GM19035 (cell line): ENCODE results near the gene CIB2.

ENCODE experiments used
- ATAC-seq: cut with Tn5 transposase; IDR thresholded peaks from one replicate; pipeline ENCODE4 v1.9.1; 2021; ENCODE audit not compliant: unreplicated experiment

CIB2 gene

GRCh38 chr15:78087951-78088772, 43.1 kb downstream of the CIB2 start:
- ATAC-seq, result peak; percentile 63

DNA sequence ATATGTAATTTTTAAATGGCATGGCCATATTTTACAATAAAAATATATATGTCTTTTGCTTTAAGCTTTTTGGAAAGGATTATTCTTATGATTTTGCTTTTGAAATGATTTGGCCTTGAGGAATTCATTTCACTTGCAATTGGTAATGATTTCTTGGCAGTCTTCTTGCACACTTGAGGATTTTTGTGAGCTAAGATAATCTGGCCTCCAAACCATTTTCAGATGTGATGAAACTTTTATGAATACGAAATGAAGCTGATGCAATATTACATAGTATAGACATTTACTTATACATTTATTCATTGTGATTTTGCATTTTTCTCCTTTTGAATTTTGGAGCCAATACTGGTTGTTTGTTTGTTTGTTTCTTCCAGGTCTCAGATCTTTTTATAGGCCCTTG, 45.3 kb downstream of the CIB2 start:
- no peak for ATAC-seq

DNA sequence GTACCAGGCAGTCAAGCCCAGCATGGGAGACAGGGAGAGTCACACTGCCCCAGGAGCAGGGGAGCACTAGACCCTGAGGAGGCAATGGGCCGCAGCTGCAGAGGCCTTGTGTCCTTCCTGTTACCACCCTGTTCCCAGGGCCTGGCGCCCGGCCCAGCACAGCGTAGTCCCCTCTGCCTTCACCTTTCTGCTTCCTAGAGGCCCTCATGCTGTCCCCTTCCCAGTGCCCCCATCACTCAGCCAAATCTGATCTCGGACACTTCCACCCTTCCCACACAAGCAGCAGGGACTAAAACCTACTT, 46.8 kb downstream of the CIB2 start:
- no peak for ATAC-seq

DNA sequence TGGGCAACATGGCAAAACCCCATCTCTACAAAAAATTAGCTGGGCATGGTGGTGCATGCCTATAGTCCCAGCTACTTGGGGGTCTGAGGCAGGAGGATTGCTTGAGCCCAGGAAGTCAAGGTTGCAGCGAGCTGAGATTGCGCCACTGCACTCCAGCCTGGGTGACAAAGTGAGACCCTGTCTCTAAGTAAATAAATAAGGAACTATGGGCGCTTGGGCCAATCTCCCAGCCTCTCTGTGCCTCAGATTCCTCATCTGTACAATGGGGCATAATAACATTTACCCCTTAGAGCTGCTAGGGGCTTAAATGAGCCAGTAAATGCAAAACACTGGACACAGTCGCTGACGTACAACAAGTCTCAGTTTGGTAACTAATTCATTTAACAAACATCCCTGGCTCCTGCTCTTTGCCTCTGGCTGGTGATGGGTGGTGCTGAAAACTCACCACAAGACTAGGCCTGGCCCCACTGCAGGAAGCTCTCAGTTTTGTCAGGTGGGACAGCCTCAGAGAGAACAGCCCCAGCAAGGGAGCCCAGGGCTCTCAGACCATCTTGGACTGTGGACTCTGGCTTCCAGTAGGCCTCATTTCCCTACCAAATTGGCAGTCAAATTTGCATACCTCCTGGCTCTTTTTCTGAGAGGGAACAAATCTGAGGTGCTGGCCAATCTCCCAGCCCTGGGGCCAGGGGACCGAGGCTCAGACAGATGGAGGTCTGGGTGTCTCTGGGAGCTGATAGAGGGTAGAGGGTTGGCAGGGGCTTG, 47.4 kb downstream of the CIB2 start:
- ATAC-seq, result no peak

GRCh38 chr15:78083186-78083585, 48.1 kb downstream of the CIB2 start:
- no peak for ATAC-seq

GRCh38 chr15:78082743-78083110, 48.5 kb downstream of the CIB2 start:
- ATAC-seq, result no peak

GRCh38 chr15:78082106-78082742, 49.0 kb downstream of the CIB2 start:
- ATAC-seq, result no peak

GRCh38 chr15:78080088-78080460, 51.2 kb downstream of the CIB2 start:
- no peak for ATAC-seq

DNA sequence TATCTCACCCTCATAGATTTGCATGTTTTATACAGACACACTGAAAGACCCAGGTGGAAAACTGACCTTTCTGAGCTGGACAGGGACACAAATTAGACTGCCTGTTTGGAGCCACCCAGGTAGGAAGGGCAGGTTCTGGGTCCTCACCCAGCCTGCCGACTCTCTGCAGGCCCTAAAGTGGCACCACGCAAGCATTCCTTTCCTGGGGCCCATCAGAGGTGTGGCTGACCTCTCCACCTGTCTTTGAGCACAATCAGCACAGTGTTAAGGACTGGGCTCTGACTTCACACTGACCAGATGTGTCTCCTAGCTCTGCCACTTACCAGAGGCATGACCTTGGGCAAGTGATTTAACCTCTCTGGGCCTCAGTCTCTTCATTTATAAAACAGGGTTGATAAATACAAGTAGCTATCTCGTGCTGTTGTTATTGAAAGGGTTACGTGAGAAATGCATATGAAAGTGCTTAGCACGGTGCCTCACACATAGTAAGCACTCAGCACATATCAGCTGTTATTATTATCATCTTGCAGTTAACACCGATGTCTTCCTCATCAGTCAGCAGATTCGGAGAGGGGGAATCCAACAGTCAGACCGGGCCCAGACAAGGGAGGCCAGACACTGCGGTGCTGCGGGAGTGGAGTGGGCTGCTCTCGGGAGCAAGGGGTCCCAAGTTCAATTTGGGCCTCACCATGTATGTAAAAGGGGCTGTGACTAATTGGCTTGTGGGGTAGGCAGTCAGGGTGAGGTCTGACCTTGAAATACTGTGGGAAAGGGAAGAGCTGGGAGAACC, 51.8 kb downstream of the CIB2 start:
- ATAC-seq, result no peak

DNA sequence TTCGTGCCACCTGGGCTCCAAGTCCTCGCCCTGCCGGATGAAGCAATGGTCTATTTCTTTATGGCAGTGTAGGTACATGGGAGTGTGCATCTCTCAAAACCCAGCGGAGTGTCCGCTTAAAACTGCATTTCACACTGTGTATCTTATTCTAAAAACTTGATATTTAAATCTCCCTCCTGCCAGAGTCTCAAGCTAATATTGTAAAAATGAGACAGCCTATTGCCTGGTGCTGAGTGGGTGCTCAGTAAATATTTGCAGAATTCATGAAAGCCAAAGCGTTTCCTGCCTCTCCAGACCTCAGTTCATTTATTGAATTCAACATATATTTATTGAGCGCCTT, 53.4 kb downstream of the CIB2 start:
- ATAC-seq, result peak; percentile 9

GRCh38 chr15:78077053-78077870, 54.0 kb downstream of the CIB2 start, which contains the start of gene TBC1D2B:
TSS of gene TBC1D2B (minus strand) at chr15:78077711. CDS start at chr15:78077652, 59 bp downstream.
- ATAC-seq, result peak; percentile 76

DNA sequence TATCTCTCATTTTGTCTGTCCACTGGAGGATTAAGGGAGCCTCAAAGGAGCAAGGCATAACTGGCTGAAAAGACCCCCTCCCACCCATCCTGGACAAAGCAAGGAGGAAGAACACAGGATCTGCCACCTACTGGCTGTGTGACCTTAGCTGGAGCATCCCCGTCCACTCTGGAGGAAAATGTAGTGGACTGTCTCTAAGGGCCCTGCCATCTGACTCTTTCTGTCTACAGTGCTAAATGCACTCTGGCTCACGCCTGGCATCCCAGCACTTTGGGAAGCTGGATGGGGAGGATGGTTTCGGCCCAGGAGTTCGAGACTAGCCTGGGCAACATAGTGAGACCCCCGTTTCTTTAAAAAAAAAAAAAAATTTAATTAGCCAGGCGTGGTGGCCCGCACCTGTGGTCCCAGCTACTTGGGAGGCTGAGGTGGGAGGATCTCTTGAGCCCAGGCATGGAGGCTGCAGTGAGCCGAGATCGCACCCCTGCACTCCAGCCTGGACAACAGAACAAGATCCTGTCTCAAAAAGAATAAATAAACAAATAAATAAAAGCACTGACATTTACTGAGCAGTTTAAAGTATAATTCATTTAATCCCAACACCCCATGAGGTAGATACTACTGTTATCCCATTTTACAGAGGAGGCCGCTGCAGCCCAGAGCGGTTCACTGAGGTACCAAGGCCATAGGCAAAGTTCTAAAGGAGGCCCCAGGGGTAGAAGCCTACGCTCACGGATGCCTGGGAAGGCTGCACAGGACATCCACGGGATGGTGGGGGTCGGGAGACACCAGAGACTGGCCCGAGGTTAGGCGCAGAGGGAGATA, 54.8 kb downstream of the CIB2 start:
- ATAC-seq, result no peak

DNA sequence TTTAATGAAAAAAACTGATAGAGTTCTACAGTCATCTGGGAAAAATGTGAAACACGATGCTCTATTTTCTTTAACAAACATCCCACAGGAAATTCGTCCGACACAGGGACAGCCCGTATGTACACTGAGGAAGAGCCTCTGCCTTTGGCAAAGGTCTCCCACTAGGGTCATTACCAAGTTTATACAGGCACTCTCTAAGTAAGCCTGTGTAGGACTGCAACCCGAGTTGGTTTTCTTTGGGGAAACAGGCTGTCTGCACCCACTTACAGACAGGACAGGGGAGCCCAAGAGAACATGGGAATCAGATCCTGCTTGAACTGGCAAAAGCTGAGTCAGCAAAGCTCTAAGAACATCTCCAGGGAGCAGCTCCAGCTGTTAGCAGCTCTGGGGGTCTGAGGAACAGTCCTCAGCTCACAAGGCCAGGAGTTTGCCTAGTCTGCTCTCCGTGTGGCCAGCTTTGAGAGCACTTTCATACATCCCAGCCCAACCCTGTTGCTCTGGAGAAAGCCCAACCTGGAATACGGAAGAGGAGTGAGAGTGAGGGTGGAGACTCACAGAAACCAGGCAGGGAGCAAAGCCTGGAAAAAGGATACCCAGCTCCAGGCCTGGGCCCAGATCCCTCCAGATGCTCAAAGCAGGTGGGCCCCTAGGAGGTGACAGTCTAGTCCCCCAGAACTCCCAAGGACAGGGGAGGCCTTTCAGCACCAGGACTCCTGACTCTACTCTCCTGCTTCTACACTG, 55.6 kb downstream of the CIB2 start:
- no peak for ATAC-seq

DNA sequence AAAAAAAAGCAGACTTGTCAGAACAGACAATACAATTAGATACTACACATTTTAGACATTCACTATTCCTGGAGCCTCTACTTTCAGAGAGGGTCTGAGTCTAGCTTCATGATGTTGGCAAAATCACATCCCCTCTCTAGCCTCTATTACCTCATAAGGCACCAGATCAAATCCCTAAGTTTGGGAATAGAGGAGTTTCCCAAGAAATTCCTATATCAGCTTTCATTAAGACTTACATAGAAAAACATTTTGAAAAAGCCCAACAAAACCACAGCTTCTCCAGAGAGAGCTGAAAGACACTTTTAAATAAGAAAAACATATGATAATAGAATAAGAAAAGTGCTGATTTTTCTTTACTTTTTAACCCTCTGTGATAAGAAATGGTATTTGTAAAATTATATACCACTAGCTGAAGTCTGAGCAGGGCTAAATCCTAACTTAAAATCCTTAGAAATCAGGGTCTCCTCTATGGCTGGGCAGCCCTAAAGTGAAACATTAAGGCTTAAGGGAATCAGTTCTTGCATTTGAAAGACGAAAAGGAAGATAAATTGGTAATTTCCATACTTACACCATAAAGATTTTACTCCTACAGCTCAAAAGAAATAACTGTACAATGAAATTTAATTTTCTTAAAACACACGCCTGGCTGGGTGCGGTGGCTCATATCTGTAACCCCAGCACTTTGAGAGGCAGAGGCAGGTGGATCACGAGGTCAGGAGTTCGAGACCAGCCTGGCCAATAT, 58.0 kb downstream of the CIB2 start:
- ATAC-seq, result no peak

- ATAC-seq, result no peak
These were observed 59.0 kb downstream of the CIB2 start for GRCh38 chr15:78072080-78072892.

GRCh38 chr15:78071383-78071782, 59.9 kb downstream of the CIB2 start:
- no peak for ATAC-seq

DNA sequence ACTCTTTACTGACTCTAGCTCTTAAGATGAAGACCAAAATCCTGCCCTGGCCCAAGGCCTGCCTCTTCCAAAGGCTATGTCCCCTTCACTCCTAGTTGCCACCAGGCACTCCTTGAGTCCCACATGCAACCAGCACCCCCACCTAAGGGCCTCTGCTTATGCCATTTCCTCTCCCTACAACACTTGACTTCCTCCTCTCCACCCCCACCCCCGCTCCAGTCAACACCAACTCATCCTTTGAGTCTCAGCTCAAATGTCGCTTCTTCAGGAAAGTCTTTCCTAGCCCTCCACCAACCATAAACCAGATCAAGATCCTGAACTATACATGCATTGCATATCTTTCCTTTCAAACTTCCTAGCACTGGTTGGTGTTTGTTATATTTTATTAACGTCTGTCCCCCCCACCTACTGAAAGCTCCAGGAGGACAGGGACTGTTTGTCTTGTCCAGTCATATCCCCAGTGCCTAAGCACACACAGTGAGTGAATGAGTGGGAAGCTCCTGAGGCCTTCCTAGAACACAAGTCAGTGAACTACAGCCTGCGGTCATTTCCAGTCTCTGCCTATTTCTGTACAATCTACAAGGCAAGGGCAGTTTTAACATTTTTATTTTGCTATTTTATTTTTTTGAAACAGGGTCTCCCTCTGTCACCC, 61.1 kb downstream of the CIB2 start:
- ATAC-seq, result no peak
